HG03280 (cell line): ENCODE results near the gene SGK1.

Experiments used
- ATAC-seq: cut with Tn5 transposase; IDR thresholded peaks from one replicate; pipeline ENCODE4 v1.9.1; 2021; ENCODE audit warnings: mild to moderate bottlenecking, moderate library complexity; ENCODE audit not compliant: unreplicated experiment

Gene SGK1

DNA sequence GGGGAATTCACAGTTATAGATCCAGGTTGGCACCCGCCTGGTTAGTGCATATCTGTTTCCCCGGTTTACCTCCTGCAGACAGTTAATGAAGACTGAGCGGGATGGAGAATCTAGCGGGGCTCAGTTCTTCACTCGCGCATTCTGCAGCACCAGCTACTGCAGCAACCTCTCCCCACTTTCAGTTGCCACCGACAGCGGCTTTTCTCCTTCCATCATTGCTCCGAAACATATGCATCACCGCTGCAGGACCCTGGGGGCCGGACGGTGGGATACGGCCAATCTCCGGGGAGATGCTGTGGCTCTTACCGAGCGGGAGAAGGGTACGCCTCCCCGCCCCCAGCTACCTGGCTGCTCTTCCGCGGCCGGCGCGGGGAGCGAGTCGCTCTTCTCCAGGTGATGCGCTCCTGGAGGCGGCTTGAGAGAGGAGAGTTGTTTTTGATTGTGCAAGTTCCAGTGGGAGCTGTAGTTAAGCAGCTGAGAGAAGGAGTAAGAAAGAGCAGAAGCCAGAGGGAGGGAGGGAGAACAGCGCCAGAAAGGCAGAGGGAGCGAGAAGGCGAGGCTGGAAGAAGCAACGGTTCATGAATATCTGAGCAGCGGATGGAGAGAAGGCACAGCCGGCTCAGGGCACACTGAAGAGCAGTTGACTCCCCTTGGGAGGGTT lies at the start of gene SGK1:
SGK1 (minus strand) TSS at position 642 of the 661 bp plus-strand sequence. CDS start 652 bp downstream, outside the sequence.
- no peak for ATAC-seq

DNA sequence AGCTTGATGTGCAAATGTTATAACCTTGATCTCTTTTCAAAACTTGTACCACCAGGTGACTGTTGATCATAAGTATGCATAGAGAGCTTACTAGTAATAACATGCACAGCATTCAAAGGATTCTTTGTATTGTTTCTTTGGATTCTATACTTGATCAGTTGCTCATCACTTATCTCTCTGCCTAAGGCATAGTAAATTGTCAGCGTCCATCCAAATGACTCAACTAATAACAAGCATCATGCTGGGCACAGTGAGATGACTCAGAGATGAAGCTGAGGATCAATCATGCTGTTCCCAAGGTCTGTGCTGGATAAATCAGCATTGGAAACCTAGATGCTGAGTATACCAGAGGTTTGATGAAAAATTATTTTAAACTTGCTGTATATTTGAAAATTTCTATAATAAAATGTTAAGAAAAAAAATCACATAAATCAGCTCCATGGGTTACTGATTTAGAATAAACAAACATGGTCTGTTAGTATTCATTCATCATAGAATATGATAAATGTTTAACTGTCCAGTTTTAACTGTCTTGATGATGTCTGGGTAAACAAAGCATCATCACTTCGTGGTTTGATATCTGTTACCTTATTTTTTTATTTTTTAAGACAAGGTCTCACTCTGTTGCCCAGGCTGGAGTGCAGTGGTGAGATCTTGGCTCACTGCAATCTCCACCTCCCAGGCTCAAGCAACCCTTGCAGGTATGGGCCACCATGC lies 45.6 kb upstream of the SGK1 start:
- ATAC-seq: no peak

- no peak for ATAC-seq
Observed at GRCh38 chr6:134361011-134361410, 43.1 kb upstream of the SGK1 start.

DNA sequence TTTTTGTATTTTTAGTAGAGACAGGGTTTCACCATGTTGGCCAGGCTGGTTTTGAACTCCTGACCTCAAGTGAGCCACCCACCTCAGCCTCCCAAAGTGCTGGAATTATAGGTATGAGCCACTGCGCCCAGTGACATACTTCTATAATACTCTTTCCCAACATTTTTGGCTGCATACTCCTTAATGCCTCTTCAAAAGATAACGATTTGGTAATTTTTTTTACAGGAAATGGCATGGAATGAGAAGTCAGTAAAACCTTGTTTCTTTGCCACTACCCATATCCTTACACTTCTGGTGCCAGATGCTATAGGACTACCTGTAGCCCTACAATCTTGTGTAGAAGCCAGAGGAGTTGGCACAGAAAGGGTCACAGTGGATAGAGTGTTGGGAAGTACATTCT lies 41.4 kb upstream of the SGK1 start:
- ATAC-seq: no peak

- ATAC-seq: no peak
Observed at GRCh38 chr6:134358320-134358719, 40.4 kb upstream of the SGK1 start.

- no peak for ATAC-seq
Observed at GRCh38 chr6:134357022-134357487, 39.1 kb upstream of the SGK1 start.

DNA sequence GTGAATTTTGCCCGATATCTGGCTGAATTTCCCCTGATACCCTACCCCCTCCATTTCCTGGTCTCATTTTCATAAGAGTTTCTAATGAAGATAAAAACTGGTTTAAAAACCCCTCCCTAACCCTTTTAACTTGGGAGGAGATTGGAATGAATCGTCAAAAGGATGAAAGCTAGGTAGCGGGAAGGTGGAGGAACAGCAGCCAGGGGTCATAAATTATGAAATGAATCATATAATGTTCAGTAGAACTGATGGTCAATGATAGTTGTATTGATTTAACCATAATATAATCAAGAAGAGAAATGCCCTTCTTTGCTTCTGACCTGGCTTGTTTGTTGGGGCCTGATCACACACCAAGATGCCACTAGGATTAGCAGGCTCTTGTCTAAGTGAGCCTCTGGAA lies 38.5 kb upstream of the SGK1 start:
- ATAC-seq: no peak

DNA sequence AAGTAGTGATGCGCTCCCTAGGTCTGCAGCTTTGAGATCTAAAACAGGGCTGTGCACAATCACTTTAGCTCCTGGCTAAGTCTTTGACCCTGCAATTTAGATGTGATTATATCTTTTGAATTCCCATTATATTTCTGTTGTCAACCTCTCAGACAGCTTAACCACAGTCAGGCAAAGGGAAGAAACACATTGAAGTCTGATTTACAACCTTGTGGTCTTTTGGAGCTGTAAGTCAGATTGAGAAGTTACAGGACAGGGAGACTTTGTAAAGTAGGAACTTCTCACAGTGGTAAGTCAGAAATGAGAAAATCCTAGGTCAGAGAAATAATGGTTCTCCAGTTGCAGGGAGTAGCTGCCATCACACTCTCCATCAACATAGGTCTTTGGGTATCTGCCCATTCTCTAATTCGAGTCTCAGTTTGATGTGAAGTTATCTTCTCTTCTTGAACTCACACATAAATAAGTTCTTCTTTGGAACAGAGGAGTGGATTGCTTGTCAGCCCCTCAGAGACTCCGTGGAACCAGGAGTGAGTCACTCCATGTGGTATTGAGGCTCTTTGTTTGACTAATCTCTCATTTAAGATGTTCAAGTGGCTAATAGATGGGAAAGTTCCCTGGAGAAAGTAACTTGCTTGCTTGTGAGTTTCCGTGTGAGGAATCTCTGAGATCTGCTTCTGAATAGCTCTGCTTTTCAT lies 35.0 kb upstream of the SGK1 start:
- ATAC-seq: no peak

DNA sequence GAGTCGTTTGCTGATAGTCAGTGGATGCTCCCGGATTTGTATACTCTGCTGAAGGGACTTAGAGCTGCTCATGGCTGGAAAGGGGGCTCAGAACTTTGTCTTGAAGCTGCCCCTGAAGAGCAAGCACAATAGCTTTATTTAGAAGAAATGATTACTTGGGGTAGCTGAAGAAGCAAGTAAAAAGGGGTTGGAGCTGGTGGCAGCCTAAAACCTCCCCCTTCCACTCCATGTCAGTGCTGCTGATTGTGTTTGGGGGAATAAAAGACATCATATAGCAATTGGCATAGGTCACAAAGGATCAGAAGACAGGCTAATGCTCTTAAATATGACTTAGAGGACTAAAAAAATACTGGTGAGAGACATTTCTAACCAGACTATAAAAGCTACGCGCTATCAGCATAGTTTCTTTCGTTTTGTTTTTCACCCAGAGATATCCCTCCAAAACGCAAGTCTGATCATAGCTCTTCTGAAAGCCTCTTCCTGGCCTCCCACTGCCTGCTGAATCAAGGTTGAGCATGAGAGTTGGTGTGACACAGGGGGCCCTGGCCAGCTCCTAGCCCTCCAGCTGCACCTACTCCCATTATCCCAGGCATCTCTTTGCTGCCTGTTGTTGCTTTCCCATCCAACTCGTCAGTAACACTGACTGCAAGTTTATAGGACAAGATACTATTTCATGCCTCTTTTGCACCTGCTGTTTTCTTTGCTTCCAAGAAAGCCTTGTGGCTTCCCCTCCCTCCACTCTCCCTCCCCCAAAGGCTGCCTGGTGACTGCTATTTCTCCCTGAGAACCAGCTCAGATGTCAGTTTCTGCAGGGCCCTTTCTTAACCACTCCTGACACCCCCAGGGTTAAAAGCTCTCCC lies 33.9 kb upstream of the SGK1 start:
- no peak for ATAC-seq

- no peak for ATAC-seq
Observed at GRCh38 chr6:134347885-134348805, 30.2 kb upstream of the SGK1 start.

- no peak for ATAC-seq
Observed at GRCh38 chr6:134346932-134347545, 29.1 kb upstream of the SGK1 start.

- ATAC-seq: no peak
Observed at GRCh38 chr6:134345789-134346188, 27.9 kb upstream of the SGK1 start.

- no peak for ATAC-seq
Observed at GRCh38 chr6:134343066-134343465, 25.2 kb upstream of the SGK1 start.

GRCh38 chr6:134341999-134342567 lies 24.2 kb upstream of the SGK1 start:
- no peak for ATAC-seq

GRCh38 chr6:134340179-134340975 lies 22.5 kb upstream of the SGK1 start:
- ATAC-seq: no peak

DNA sequence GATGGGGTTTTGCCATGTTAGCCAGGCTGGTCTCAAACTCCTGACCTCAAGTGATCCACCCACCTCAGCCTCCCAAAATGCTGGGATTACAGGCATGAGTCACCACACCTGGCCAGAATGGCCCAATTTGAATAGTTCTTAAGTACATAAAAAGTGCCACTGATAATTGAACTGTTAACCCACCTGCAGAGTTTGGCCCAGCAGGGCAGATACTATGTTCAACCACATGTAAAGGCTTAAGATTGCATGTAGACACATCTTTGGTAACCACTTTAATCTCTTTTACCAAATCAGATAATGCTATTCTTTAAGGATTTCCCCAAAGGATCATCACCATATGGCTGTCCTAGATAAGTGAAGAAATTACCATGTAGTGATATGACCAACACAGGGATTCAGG lies 21.3 kb upstream of the SGK1 start:
- ATAC-seq: no peak

GRCh38 chr6:134331256-134331655 lies 13.3 kb upstream of the SGK1 start:
- no peak for ATAC-seq

DNA sequence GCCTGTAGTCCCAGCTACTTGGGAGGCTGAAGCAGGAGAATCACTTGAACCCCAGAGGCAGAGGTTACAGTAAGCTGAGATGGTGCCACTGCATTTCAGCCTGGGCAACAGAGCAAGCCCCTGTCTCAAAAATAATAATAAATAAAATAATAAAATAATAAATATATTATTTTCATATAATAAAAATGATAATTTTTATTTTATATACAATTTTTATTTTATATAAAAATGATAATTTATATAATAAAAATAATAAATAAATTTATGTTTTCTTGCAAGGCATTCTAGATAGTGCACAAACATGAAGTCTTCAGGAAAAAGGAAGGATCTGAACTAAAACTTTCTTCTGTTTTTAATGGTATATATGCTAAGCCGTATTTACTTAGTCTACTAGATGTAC lies 12.6 kb upstream of the SGK1 start:
- ATAC-seq: no peak
